Measurements from ENCODE around the gene TST.

TST gene

DNA sequence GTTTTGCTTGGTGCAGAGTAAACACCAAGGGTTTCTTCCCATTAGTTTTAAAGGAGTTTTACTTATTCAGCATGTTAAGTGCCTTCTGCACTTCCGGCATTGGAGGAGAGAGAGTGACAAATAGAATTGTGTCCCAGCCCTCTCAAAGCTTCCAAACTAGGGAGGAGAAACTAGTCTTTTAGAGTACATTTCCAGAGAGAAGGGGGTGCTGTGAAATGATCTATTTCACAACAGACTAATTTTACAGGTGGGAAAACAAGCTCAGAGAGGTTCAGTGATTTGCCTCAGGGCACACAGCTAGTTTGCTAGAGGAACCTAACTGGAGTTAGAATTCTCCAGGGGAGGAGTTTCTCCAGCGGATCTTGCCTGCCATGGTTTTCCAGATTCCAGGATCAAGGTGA, 12.9 kb upstream of the TST start:
- DNase-seq (ENCODE audit: low spot score), result no peak

DNA sequence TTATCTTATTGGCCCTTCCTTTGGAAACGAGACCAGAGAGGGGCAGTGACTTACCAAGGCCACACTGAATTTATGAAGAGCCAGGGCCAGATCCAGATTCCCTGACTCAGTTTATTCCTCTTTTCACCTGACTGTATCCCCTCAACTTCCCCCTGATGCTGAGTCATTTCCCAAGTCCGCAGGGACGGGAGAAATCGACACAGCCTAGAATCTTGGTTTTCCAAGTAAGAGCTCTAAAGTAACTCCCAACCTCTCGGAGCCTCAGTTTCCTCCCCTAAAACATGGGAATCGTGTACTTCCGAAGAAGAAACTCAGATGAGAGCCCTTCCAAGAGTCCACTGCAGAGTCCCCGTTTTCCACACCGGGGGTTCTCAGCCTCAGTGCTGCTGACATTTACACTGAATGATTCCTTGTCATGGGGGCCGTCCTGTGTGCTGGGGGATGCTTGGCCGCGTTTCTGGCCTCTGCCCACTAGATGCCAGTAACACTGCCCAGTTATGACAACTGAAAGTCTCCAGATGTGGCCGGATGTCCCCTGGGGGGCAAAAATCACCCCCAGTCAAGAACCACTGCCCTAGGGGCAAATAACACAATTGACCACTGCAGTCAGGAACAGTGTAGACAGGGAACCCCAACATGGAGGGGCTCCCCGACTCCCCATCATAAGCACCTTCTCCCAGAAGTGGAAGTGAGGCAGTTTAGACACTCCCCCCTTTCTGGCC, 11.5 kb upstream of the TST start:
- no peak for DNase-seq (ENCODE audit: low spot score)

DNA sequence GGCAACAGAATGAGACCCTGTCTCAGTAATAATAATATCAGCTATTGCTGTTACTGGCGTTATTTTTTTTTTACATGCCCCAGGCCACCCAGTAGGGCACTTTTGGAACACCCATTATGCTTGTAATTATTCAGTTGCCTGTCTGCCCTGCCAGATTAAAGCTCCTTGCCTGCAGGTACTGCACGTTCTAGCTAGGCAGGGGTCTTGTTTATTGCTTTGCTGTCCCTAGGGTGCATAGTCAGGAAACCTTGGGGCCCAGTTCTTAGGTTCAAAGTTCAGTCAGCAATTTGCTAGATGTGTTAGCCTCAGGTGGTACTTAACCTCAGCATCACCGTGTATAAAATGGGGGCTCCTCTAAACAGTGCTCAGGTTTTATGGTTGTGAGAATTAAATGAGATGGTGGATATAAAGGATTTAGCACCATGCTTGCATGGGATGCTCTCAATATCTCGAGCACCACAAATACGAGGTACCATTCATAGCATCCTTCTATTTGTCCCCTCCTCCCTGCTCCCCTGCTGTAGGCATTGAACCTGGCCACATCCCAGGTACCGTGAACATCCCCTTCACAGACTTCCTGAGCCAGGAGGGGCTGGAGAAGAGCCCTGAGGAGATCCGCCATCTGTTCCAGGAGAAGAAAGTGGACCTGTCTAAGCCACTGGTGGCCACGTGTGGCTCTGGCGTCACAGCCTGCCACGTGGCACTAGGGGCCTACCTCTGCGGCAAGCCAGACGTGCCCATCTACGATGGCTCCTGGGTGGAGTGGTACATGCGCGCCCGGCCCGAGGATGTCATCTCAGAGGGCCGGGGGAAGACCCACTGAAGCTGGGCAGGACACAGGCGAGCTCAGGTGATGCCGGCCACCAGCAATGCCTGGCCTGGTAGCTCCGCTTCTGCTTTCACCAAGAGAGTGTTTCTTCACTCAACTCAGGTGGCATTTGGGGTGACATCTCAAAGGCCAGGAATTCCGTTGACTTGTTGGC, 9.7 kb upstream of the TST start:
- no peak for DNase-seq (ENCODE audit: low spot score)

DNA sequence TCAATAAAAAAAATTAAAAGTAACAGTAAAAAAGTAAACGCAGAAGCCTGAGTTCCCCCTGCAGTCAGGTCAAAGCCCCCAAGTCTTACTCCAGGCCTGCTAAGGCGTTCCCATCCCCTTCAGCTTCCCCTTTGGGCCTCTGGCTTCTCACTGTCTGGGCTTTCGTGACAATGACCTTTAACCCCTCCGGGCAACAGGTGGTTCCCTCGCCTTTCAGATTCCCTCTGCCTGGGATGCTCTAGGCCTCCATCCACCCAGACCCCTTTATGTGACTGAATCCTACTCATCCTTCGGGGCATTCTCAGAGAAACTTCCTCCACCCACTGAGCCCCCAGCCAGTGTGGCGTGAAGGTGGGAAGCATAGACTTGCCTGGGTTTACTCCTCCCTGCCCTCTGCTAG, 8.3 kb upstream of the TST start:
- DNase-seq (ENCODE audit: low spot score), result no peak

DNA sequence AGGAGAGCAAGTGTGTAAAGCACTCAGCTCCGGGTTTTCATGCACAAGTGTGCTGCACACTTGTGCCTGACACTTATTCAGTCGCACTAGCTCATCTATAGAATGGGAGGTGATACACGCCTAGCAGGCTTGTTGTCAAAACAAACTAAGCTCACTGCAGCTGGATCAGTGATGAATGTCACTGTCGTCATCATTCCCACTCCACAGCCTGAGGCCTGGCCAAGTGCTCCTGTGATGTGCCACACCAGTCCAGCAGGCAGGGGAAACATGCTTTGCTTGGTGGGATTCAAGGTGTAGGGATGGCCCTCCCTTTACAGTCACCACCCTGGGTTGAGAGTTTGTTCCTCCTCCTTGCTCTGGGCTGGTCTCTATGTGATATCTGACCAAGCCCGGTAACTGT, 7.1 kb upstream of the TST start:
- no peak for DNase-seq (ENCODE audit: low spot score)

DNA sequence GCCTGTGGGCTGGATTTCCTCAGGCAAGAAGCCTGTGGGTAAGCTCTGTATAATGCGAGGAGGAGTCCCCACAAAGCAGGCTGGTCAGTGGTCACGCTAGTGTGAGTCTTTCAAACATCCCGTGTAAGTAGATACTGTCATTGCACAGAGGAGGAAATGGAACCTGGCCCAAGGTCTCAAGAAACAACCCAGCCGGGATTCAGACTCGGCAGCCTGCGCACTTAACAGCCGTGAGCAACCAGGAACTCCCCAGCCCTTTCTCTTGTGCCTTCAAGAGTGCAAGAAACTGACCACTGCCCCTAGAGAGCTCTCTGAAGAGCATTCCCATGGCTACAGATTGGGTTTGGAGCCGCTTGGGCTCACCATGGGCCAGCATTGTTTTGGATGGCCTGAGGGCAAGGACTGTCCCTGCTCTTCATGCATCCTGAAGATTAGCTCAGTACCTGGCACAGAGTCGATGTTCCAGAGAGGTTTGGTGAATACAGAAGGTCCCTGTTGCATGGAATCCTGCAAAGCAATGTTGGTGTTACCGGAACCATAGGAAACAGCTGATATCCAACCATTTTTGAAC, 6.3 kb upstream of the TST start:
- no peak for DNase-seq (ENCODE audit: low spot score)

DNA sequence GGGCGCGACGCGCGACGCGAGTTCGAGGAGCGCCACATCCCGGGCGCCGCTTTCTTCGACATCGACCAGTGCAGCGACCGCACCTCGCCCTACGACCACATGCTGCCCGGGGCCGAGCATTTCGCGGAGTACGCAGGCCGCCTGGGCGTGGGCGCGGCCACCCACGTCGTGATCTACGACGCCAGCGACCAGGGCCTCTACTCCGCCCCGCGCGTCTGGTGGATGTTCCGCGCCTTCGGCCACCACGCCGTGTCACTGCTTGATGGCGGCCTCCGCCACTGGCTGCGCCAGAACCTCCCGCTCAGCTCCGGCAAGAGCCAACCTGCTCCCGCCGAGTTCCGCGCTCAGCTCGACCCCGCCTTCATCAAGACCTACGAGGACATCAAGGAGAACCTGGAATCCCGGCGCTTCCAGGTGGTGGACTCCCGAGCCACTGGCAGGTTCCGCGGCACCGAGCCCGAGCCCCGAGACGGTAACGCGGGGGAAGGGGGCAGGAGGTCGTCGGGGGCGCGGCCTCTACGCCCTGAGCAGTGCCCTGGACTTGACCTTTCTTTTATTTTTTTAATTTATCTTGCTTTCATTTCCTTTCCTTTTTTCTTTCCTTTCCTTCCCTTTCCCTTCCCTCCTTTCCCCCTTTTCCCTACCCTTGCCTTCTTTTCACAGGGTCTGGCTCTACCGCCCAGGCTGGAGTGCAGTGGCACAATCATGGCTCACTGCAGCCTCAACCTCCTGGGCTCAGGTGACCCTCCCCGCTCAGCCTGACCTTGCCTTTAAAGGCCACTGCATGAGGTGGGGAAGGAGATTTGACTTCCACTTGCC, 5.3 kb upstream of the TST start:
- no peak for DNase-seq (ENCODE audit: low spot score)

DNA sequence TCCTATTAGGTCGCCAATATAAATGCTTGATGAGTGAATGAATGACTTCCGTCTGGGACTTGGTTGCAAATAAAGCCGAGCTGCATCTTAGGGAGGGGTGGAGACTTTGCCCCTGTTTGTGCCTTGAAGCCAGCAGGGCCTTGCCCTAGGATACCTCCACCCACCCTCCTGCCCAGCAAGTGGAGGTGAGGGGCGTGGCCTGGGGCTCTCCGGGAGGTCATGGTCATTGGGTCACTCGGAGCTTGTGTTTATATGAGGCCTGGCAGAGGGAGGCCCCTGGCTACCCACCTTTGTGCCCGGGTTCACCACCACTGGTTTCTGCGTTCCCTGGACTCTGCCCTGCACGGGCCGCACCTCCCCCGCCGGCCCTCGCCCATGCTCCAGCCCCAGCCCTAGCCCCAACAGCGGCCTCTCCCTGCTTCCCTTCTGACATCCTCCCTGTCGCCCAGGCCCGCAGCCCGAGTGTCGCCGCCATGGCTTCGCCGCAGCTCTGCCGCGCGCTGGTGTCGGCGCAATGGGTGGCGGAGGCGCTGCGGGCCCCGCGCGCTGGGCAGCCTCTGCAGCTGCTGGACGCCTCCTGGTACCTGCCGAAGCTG, 4.6 kb upstream of the TST start:
- no peak for DNase-seq (ENCODE audit: low spot score)

DNA sequence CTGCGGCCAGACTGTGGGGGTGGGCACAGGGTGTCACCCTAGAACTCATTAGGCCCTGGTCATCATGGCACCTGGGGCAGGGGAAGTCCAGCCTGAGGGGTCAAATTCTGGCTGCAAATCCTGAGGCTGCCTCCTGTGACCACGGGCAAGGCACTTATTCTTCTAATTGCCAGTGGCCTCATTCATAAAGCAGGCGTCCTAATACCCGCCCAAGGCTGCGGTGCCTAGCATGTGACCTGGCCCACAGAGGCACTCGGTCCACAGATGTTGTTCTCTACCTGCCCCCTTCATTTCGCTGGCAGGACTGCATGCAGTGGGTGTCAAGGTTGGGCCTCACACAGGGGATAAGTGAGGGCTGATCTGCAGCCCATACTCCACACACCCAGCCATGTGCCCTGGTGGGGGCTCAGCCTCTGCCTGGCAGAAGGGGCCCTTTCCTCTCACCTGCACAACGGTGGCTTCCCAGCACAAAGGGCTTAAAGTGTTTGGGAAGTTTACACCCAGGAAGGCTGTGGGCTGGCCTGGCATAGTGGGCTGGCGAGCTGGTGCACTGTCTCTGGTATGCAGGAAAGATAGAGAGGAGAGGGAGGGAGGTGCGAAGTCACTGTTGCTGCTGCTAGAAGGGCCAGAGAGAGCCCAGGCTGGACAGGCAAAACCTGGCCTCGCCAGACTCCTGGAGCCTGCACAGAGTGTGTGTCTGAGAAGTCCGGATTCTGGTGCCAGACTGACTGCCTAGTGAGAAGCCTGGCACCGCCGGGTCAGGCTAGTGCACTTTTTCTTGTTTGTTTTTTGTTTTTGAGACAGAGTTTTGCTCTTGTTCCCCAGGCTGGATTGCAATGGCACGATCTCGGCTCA, 3.5 kb upstream of the TST start:
- no peak for DNase-seq (ENCODE audit: low spot score)

DNA sequence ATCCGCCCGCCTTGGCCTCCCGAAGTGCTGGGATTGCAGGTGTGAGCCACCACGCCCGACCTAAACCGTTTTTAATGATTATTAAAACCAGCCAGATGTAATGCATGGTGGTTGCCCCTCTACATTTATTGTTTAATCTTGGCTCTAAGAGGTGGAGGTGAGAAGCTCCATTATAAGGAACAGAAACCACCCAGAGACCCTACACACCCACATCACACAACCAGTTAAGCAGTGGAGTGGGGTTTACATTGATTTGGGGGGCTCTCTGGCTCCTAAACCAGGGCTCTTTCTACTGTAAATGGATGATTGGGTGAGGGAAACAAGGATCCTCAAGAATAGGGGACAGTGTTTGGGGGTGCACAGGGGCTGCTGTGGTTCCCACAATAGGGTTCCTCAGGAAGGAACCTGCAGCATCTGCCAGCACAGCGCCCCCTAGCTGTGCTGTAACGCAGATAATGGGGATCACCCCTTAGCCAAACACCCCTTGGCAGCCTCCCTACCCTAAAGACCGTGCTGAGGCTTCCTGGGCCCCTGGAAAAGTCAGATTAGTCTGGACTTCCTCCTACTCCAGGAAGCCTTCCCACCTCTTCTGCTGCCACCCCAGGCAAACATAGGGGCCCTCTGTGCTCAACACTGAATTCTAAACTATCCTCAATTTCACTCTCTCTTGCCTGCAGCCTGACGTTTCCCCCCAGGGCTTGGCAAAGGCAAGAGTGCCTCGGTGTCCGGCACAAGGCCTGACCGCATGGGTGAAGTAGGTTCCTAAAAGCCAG, 2.6 kb upstream of the TST start:
- DNase-seq (ENCODE audit: low spot score), result peak; percentile 49

DNA sequence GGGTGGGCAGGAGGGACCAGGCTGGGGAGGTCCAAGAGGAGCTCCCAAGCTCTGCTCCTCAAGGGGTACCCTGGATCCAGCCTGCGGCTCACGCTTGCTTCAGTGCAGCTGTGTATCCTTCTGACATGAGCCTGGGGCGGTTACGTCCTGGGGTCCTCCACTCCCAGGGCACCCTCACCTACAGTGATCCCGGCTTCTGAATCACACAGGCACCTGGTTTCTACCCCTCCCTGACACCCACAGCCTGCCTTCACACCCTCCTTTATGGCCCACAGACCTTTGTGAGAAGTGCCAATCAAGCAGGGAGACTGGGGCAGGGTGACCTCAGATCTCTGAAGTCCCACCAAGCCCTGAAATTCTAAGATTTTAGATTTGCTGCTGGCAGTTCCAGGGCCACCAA, 1.8 kb upstream of the TST start:
- no peak for DNase-seq (ENCODE audit: low spot score)

DNA sequence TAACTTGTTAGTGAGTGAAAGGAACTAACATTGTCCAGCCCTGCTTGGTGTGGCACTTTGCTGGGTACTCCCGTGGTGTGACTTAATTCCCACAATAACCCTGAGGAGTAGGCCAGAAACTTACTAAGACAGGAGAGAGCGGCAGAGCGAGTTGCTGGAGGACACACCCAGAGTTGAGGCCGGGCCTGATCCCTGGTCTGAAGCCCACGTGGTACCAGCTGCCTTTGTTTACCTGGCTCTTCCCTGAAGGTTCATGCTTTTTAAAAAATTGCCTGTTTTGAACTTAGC, 889 bp upstream of the TST start:
- peak; percentile 47 for DNase-seq (ENCODE audit: low spot score)

DNA sequence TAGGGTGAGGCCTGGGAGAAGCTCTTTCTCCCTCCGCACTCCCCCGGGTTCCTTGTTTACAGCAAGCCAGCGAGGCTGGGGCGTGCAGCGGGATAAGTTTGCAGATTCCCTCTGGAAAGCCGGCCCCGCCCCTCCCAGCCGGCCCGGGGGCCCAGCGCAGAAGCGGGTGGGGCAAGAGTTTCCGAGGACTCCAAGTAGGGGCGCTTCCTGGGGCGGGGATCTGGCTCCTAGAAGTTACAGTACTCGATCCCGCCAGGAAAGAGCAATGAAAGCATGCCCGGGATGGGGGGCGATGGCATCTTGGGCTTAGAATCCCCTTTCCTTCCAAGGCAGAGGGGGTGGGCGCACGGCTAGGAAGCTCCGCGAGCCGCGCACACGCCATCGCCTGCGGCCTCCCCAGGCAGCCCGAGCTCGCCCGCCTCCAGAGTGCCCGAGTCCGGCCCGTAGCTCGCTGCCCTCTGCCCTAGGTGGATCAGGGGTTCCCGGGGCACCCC, 385 bp downstream of the TST start:
- DNase-seq (ENCODE audit: low spot score), result peak; percentile 58

DNA sequence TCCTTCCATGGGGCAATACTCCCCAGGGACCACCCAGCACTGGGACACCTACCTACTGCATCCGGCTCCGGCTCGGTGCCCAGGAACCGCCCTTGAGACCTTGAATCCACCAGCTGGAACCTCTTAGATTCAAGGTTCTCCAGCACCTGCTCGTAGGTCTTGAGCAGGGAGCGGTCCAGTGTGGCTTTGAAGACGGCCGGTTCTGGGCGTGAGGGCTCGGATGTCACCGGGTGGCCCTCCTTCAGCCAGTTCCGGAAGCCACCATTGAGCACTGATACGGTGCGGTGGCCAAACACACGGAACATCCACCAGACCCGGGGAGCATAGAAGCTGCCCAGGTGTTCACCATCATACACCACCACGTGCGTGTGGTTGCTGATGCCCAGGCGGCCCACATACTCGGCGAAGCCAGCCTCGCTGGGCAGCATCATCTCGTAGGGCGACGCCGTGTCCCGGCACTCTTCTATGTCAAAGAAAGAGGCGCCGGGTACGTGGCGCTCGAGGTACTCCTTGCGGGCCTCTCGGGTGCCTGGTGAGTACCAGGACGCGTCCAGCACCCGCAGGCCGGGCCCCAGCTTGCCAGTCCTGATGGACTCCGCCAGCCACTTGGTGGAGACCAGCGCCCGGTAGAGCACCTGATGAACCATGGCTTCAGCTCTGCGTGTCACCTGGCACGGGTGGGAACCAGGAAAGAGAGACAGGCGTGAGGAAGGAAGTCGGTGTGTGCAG, 997 bp downstream of the TST start:
- DNase-seq (ENCODE audit: low spot score), result no peak

DNA sequence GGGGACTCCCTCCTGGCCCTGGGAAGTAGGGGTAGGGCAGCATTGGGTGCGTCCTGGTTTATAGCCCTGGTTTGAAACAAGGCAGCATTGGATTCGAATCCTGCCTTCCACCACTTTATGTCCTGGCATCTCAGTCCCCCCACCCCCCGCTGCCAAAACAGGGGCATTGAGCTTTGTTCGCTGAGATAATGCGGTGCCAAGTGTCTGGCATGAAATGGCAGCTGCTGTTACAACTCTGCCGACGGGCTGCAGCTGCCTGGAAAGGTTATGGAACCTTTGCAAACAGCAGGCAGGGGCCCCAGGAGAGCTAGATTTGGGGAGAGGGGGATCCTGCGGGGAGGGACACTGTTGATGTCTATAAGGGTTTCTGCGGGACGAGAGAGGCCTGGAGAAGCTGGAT, 1.9 kb downstream of the TST start:
- DNase-seq (ENCODE audit: low spot score), result no peak

DNA sequence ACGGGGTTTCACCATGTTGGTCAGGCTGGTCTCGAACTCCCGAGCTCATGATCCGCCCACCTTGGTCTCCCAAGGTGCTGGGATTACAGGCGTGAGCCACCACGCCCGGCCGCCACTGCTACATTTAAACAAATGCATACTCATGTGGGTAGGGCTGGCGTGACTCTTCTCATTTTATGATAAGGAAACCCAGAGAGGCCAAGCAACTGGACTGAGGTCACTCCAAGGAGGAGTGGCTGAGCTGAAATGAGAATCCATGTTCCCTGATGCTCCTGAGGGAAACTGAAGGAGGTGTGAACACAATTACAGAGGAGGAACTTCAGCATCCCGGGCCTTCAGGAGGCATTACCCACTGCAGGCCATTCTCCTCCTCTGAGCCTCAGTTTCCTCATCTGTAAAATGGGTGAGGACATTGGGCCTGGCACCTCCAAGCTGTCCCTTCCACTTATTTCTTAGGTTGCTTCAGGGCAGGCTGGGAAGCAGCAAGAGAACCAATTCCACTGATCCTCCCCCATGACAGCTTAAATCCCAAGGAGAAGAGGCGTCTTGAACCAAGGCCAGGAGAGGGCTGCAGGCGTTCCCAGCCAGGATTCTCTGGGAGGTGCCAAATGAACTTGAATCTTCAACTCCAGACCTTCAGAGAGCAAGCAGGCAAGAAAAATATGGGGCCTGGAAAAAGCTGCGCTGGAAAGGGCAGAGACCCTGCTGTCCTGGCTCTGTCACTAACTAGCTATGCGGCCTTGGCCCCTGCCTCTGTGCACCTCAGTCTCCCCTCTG, 2.9 kb downstream of the TST start:
- no peak for DNase-seq (ENCODE audit: low spot score)

DNA sequence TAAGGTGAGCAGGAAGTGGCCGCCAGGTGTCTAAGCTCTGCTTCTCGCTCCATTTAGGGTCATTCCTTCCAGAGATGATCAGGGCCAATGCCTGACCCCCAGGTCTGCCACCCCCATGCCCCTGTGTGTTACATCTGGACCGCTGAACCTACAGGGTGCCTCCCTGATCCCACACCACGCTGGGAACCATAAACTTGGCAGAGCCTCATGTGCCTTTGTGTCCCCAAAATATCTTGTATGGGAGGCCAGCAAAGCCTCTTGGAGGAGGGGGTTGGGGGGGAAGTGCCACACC, 3.7 kb downstream of the TST start:
- DNase-seq (ENCODE audit: low spot score), result no peak

DNA sequence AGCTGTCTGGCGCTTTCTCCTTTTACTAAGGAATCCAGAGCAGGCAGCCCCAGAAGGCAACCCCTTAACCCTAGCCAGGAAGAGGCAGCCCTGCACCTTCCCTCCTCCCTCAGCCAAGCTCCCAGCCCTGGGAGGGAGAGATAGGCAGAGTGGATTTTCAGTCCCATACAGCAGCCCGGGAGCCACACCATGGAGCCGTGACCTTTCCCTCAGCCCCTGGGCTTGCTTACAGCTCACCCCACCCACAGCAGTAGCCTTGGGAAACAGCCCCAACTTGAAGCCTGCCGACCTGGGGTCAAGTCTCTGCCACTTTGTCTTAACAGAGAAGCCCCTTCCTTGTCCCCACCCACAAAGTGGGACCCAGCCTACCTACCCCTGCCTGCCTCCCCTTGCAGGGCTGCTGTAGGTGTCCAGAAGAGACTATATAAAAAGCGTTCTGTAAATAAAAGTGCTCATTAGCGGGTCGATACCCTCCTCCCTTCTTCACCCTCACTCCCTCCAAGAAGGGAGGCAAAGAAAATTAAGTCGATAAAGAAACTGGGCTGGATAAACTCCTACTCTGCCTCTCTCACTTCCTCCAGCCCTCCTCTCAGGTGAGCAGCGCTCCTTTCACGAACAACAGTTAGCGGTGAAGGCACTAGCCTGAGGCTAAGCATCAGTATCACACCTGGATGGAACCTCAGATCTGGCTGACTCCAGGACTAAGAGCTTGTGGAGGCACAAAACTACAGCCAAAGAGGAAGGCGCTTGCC, 4.2 kb downstream of the TST start:
- no peak for DNase-seq (ENCODE audit: low spot score)
